Smooth muscle cell (in vitro differentiated cells): Measurements from ENCODE around the gene OLFM2. TPM values are rescaled to one million over a fixed set of nuclear protein-coding genes. Genes with fewer than 3 reads are reported as not detected.

ENCODE experiments used
- DNase-seq: peaks from one replicate; lab custom pipeline; 2025; ENCODE audit not compliant: unreplicated experiment; lab: John Stamatoyannopoulos, UW
- H2AFZ ChIP-seq: fragments of 200-600 bp; sonication (generic); 2 replicates; pipeline ENCODE4 v1.6.0; 2016; ENCODE audit warnings: antibody characterized with exemption, low read depth, mild to moderate bottlenecking
- H3F3A ChIP-seq: fragments of 200-600 bp; sonication (generic); 2 replicates; pipeline ENCODE4 v1.6.0; 2017; ENCODE audit warnings: antibody characterized with exemption, low read depth
- H3K27ac ChIP-seq: fragments of 200-600 bp; sonication (generic); 2 replicates; pipeline ENCODE4 v1.5.1; 2016; ENCODE audit warnings: low read depth, mild to moderate bottlenecking
- H3K27me3 ChIP-seq: fragments of 200-600 bp; sonication (generic); 2 replicates; pipeline ENCODE4 v1.6.1; 2016; ENCODE audit warnings: low read depth, mild to moderate bottlenecking
- H3K36me3 ChIP-seq: fragments of 200-600 bp; sonication (generic); 2 replicates; pipeline ENCODE4 v1.5.1; 2016; ENCODE audit warnings: low read depth
- H3K4me1 ChIP-seq: fragments of 200-600 bp; sonication (generic); 2 replicates; pipeline ENCODE4 v1.5.1; 2016; ENCODE audit warnings: low read depth
- H3K4me2 ChIP-seq: fragments of 200-600 bp; sonication (generic); 2 replicates; pipeline ENCODE4 v1.6.0; 2016; ENCODE audit warnings: mild to moderate bottlenecking
- H3K4me3 ChIP-seq: fragments of 200-600 bp; sonication (generic); 2 replicates; pipeline ENCODE4 v1.5.1; 2016; ENCODE audit warnings: mild to moderate bottlenecking
- H3K79me2 ChIP-seq: fragments of 200-600 bp; sonication (generic); 2 replicates; pipeline ENCODE4 v1.6.0; 2016; ENCODE audit warnings: low read depth, mild to moderate bottlenecking
- H3K9ac ChIP-seq: fragments of 200-600 bp; sonication (generic); 2 replicates; pipeline ENCODE4 v1.6.0; 2016; ENCODE audit warnings: low read depth
- H3K9me3 ChIP-seq: fragments of 200-600 bp; sonication (generic); replicated peaks from 2 replicates; pipeline ENCODE4 v1.5.1; 2016; ENCODE audit warnings: low read depth
- H4K20me1 ChIP-seq: fragments of 200-600 bp; sonication (generic); 2 replicates; pipeline ENCODE4 v1.6.0; 2016; ENCODE audit warnings: low read depth
- CTCF ChIP-seq: fragments of 200-600 bp; sonication (generic); IDR thresholded peaks from 2 replicates; pipeline ENCODE4 v1.5.1; 2017; ENCODE audit warnings: borderline replicate concordance, mild to moderate bottlenecking, antibody characterized with exemption; ENCODE audit not compliant: insufficient read depth, poor library complexity, severe bottlenecking
- WGBS: methylation state at CpG from one replicate; pipeline ENCODE4 v1.1.7; 2016; ENCODE audit warnings: low lambda C conversion rate; 5-methylcytosine and 5-hydroxymethylcytosine counted together
- polyA plus RNA-seq: library from polyadenylated mRNA; unstranded; fragments of >200 nt; fragmentation: Nextera tagmentation; extraction: Ambion mirVana; gene quantifications from 2 replicates; pipeline ENCODE4 v1.2.1, GENCODE V29; 2016
- small RNA-seq: library from RNA; depleted of rRNA; stranded (forward); fragments of <200 nt; gene quantifications from one replicate; pipeline ENCODE3, GENCODE V24; 2014
- total RNA-seq: library from RNA; depleted of rRNA; stranded (reverse); fragments of >200 nt; gene quantifications from 2 replicates; pipeline ENCODE4 v1.2.3, GENCODE V29; 2014

The OLFM2 gene
- total and polyA plus RNA-seq, 2 experiments from 2014 or later, result 63.1 to 119 TPM

- no peaks in the 10 kb centered on the region for H3K9me3 ChIP-seq
- no peaks in the 10 kb centered on the region for H3K4me1 ChIP-seq
- H3K27me3 ChIP-seq, result no peaks in the 10 kb centered on the region
- DNase-seq, result no peak
- H3K4me3 ChIP-seq, result no peak overlapping the region
- H2AFZ ChIP-seq, result no peak overlapping the region
- no peak overlapping the region for H3K9ac ChIP-seq
- H3K36me3 ChIP-seq, result no peaks in the 10 kb centered on the region
- no peak overlapping the region for H3K4me2 ChIP-seq
- H3F3A ChIP-seq, result no peaks in the 10 kb centered on the region
- WGBS, result 98% methylated on average over 21 of the region's 21 CpGs
- H3K27ac ChIP-seq, result no peak overlapping the region
- no peak for TF ChIP-seq CTCF
- peaks cover 36% of the 10 kb centered on the region for H3K79me2 ChIP-seq
- H4K20me1 ChIP-seq, result peaks cover 34% of the 10 kb centered on the region
Measured at GRCh38 chr19:9811139-9811538, 125.2 kb downstream of the OLFM2 start.

GRCh38 chr19:9808855-9809824 is 127.2 kb downstream of the OLFM2 start:
- Histone ChIP-seq H4K20me1 (peaks cover 24% of the 10 kb centered on the region), H3K27me3 (no peaks in the 10 kb centered on the region), H3K4me1 (no peaks in the 10 kb centered on the region), H3K36me3 (no peaks in the 10 kb centered on the region), H3K4me2 (no peak overlapping the region), H3K9me3 (no peaks in the 10 kb centered on the region), H3K27ac (no peak overlapping the region), H3K79me2 (peaks cover 18% of the 10 kb centered on the region), H3F3A (no peaks in the 10 kb centered on the region), H3K4me3 (no peak overlapping the region), H2AFZ (no peak overlapping the region), H3K9ac (no peak overlapping the region)
- TF ChIP-seq CTCF, result no peak
- DNase-seq, result no peak
- 97% methylated on average over 11 of the region's 11 CpGs for WGBS

GRCh38 chr19:9806803-9807202 is 129.5 kb downstream of the OLFM2 start:
- H3F3A ChIP-seq, result no peaks in the 10 kb centered on the region
- no peak overlapping the region for H3K9ac ChIP-seq
- no peaks in the 10 kb centered on the region for H3K9me3 ChIP-seq
- no peak overlapping the region for H3K4me2 ChIP-seq
- H4K20me1 ChIP-seq, result peaks cover 9% of the 10 kb centered on the region
- no peak overlapping the region for H2AFZ ChIP-seq
- no peaks in the 10 kb centered on the region for H3K27me3 ChIP-seq
- H3K27ac ChIP-seq, result no peak overlapping the region
- no peaks in the 10 kb centered on the region for H3K4me1 ChIP-seq
- 96% methylated on average over 3 of the region's 3 CpGs for WGBS
- H3K79me2 ChIP-seq, result peaks cover 2% of the 10 kb centered on the region
- no peaks in the 10 kb centered on the region for H3K36me3 ChIP-seq
- H3K4me3 ChIP-seq, result no peak overlapping the region
- TF ChIP-seq CTCF, result no peak
- no peak for DNase-seq

Small RNAs within 50 kb of the gene (small RNA-seq; reads per million reads assigned to genes)
- gene RF00156, result not detected

Other genes starting within 250 kb of the OLFM2 start
- 12.3 and 48.6 TPM in 2 replicates for gene ZNF846, start 167.8 kb downstream of the OLFM2 start, total RNA-seq
- gene ZNF846, start 167.8 kb downstream of the OLFM2 start, polyA plus RNA-seq, result 17.6 and 19.7 TPM in 2 replicates
- 38.2 and 41.3 TPM in 2 replicates for gene FBXL12, start 117.4 kb downstream of the OLFM2 start, total RNA-seq
- 62.5 and 73.5 TPM in 2 replicates for gene FBXL12, start 117.4 kb downstream of the OLFM2 start, polyA plus RNA-seq
- gene UBL5, start 108.6 kb downstream of the OLFM2 start, total RNA-seq, result 516 and 848 TPM in 2 replicates
- gene UBL5, start 108.6 kb downstream of the OLFM2 start, polyA plus RNA-seq, result 574 and 631 TPM in 2 replicates
- gene PIN1, start 101.2 kb downstream of the OLFM2 start, total RNA-seq, result 68.0 and 73.0 TPM in 2 replicates
- 127 and 149 TPM in 2 replicates for gene PIN1, start 101.2 kb downstream of the OLFM2 start, polyA plus RNA-seq
- 11.2 and 12.8 TPM in 2 replicates for gene COL5A3, start 74.0 kb upstream of the OLFM2 start, total RNA-seq
- 8.2 and 14.4 TPM in 2 replicates for gene COL5A3, start 74.0 kb upstream of the OLFM2 start, polyA plus RNA-seq
- not detected in 2 replicates for gene RDH8, start 77.0 kb upstream of the OLFM2 start, total RNA-seq
- gene RDH8, start 77.0 kb upstream of the OLFM2 start, polyA plus RNA-seq, result not detected in 2 replicates
- 13.7 and 15.6 TPM in 2 replicates for gene SHFL, start 149.8 kb upstream of the OLFM2 start, total RNA-seq
- 22.6 and 28.7 TPM in 2 replicates for gene SHFL, start 149.8 kb upstream of the OLFM2 start, polyA plus RNA-seq
- 3.5 and 5.5 TPM in 2 replicates for gene ANGPTL6, start 166.2 kb upstream of the OLFM2 start, total RNA-seq
- gene ANGPTL6, start 166.2 kb upstream of the OLFM2 start, polyA plus RNA-seq, result 7.2 and 8.6 TPM in 2 replicates
- gene PPAN, start 169.8 kb upstream of the OLFM2 start, total RNA-seq, result 9.7 and 11.1 TPM in 2 replicates
- gene PPAN, start 169.8 kb upstream of the OLFM2 start, polyA plus RNA-seq, result 22.6 and 25.6 TPM in 2 replicates
- 1.5 and 2.0 TPM in 2 replicates for gene P2RY11, start 175.2 kb upstream of the OLFM2 start, total RNA-seq
- 3.8 and 9.7 TPM in 2 replicates for gene P2RY11, start 175.2 kb upstream of the OLFM2 start, polyA plus RNA-seq
- gene EIF3G, start 183.4 kb upstream of the OLFM2 start, total RNA-seq, result 138 and 164 TPM in 2 replicates
- gene EIF3G, start 183.4 kb upstream of the OLFM2 start, polyA plus RNA-seq, result 185 and 196 TPM in 2 replicates